CD14-positive monocyte (primary cell): Measurements from ENCODE around the gene DOCK4. TPM values are rescaled to one million over a fixed set of nuclear protein-coding genes. Genes with fewer than 3 reads are reported as not detected.
A peak's percentile ranks its signal among the peaks of the same experiment; 100 is the strongest.

ENCODE experiments used
- DNase-seq, 3 donors: peaks; one replicate each; pipeline ENCODE4 v3.0.0-alpha.2; 2011 to 2022
- H2AFZ ChIP-seq: 2 replicates; pipeline ENCODE4 v1.6.0; 2012; ENCODE audit warnings: mild to moderate bottlenecking, low read depth, low read length, inconsistent platforms; ENCODE audit not compliant: insufficient read depth, poor library complexity, severe bottlenecking
- H3K27ac ChIP-seq, 2 donors: 1 replicate in 1 of 2; 2 replicates in 1 of 2; pipeline ENCODE4 v1.5.1; 2012 to 2013; ENCODE audit warnings: low read length in 2 of 2, control low read depth in 1 of 2, inconsistent platforms in 1 of 2, low read depth in 1 of 2, mild to moderate bottlenecking in 1 of 2
- H3K27me3 ChIP-seq, 2 donors: one replicate each; pipeline versions ENCODE4 v1.6.0 to v1.6.1; 2011 to 2013; ENCODE audit warnings: low read length in 2 of 2; ENCODE audit not compliant: control insufficient read depth in 2 of 2, insufficient read depth in 2 of 2
- H3K36me3 ChIP-seq, 2 donors: replicated peaks in 1 of 2; 1 replicate in 1 of 2; 2 replicates in 1 of 2; pipeline versions ENCODE4 v1.5.1 to v1.6.1; 2012 to 2013; ENCODE audit warnings: low read length in 2 of 2, control low read depth in 1 of 2, inconsistent platforms in 1 of 2, mild to moderate bottlenecking in 1 of 2; ENCODE audit not compliant: insufficient read depth in 2 of 2, control insufficient read depth in 1 of 2
- H3K4me1 ChIP-seq, 2 donors: 1 replicate in 1 of 2; 2 replicates in 1 of 2; pipeline versions ENCODE4 v1.5.1 to v1.6.1; 2012 to 2013; ENCODE audit warnings: low read length in 2 of 2, control low read depth in 1 of 2, inconsistent platforms in 1 of 2, mild to moderate bottlenecking in 1 of 2, moderate library complexity in 1 of 2; ENCODE audit not compliant: insufficient read depth in 2 of 2, control insufficient read depth in 1 of 2
- H3K4me2 ChIP-seq: replicated peaks from 2 replicates; pipeline ENCODE3; 2012; ENCODE audit warnings: low read length, moderate library complexity, mild to moderate bottlenecking; ENCODE audit not compliant: poor library complexity, severe bottlenecking; ENCODE audit errors: extremely low read depth
- H3K4me3 ChIP-seq, 3 experiments: fragments of 200-600 bp in 1 of 3; sonication (generic) in 1 of 3; replicated peaks in 1 of 3; 1 replicate in 2 of 3; 2 replicates in 1 of 3; pipeline ENCODE4 v1.5.1; 2011 to 2013; ENCODE audit warnings: low read length in 3 of 3, mild to moderate bottlenecking in 3 of 3, control low read depth in 2 of 3, low read depth in 2 of 3, inconsistent platforms in 1 of 3, moderate library complexity in 1 of 3
- H3K79me2 ChIP-seq: 2 replicates; pipeline ENCODE4 v1.6.0; 2012; ENCODE audit warnings: mild to moderate bottlenecking, control low read depth, inconsistent platforms, low read length, moderate library complexity; ENCODE audit not compliant: insufficient read depth
- H3K9ac ChIP-seq: 2 replicates; pipeline ENCODE4 v1.6.0; 2017; ENCODE audit warnings: low read length, mild to moderate bottlenecking; ENCODE audit not compliant: insufficient read depth, poor library complexity, severe bottlenecking
- H3K9me3 ChIP-seq, 2 donors: replicated peaks in 1 of 2; 1 replicate in 1 of 2; 2 replicates in 1 of 2; pipeline versions ENCODE4 v1.5.1 to v1.6.1; 2012 to 2013; ENCODE audit warnings: low read length in 2 of 2, control low read depth in 1 of 2; ENCODE audit not compliant: control insufficient read depth in 1 of 2, insufficient read depth in 1 of 2
- H4K20me1 ChIP-seq: 2 replicates; pipeline ENCODE4 v1.6.0; 2012; ENCODE audit warnings: mild to moderate bottlenecking, low read length, control low read depth, moderate library complexity; ENCODE audit not compliant: insufficient read depth
- H3K27ac Mint-ChIP-seq, 7 donors: one replicate each; pipeline ENCODE4 v1.8.0; 2020; ENCODE audit warnings: mild to moderate bottlenecking in 7 of 7, mixed read lengths in 7 of 7, moderate library complexity in 6 of 7, inconsistent platforms in 2 of 7
- H3K27me3 Mint-ChIP-seq, 3 donors: one replicate each; pipeline ENCODE4 v1.8.0; 2021 to 2022; ENCODE audit warnings: low read depth in 3 of 3, mild to moderate bottlenecking in 3 of 3, mixed read lengths in 3 of 3, moderate library complexity in 3 of 3, inconsistent platforms in 1 of 3
- H3K36me3 Mint-ChIP-seq, 2 donors: one replicate each; pipeline ENCODE4 v1.8.0; 2020; ENCODE audit warnings: mixed read lengths in 2 of 2, inconsistent platforms in 1 of 2, mild to moderate bottlenecking in 1 of 2
- H3K4me1 Mint-ChIP-seq: one replicate; pipeline ENCODE4 v1.8.0; 2020; ENCODE audit warnings: mild to moderate bottlenecking, mixed read lengths
- H3K4me3 Mint-ChIP-seq, 2 donors: one replicate each; pipeline ENCODE4 v1.8.0; 2020; ENCODE audit warnings: mild to moderate bottlenecking in 2 of 2, mixed read lengths in 2 of 2, moderate library complexity in 1 of 2
- H3K9me3 Mint-ChIP-seq, 7 donors: one replicate each; pipeline ENCODE4 v1.8.0; 2020 to 2022; ENCODE audit warnings: mixed read lengths in 7 of 7, mild to moderate bottlenecking in 6 of 7, moderate library complexity in 6 of 7, inconsistent platforms in 2 of 7
- WGBS: methylation state at CpG from one replicate; pipeline ENCODE4 v1.1.5; 2013; ENCODE audit warnings: missing lambda C conversion rate; ENCODE audit not compliant: insufficient coverage; 5-methylcytosine and 5-hydroxymethylcytosine counted together
- intact Hi-C, 2 donors: fragments of 100-400 bp; cut with micrococcal nuclease; formaldehyde crosslinking; loops; one replicate each; pipeline versions ENCODE4 v1.15.0 to v1.15.1; 2023
- polyA plus RNA-seq, 3 donors: library from polyadenylated mRNA; depleted of rRNA in 1 of 3; unstranded in 2 of 3; stranded (reverse) in 1 of 3; fragments of 300-500 nt in 2 of 3; fragments of >200 nt in 1 of 3; fragmentation: Illumina TruSeq in 2 of 3; gene quantifications; 1 replicate in 2 of 3; 2 replicates in 1 of 3; pipeline ENCODE4 v1.2.3, GENCODE V29; 2012 to 2021
- TF ChIP-seq, protein P1 (sequence below): fragments of 200-600 bp; IDR thresholded peaks from one replicate; pipeline ENCODE4 v1.8.0; 2022; ENCODE audit warnings: antibody characterized with exemption, mild to moderate bottlenecking

Gene DOCK4
- polyA plus RNA-seq, 3 donors = 1.3 to 5.0 (median 2.7) TPM

DNA sequence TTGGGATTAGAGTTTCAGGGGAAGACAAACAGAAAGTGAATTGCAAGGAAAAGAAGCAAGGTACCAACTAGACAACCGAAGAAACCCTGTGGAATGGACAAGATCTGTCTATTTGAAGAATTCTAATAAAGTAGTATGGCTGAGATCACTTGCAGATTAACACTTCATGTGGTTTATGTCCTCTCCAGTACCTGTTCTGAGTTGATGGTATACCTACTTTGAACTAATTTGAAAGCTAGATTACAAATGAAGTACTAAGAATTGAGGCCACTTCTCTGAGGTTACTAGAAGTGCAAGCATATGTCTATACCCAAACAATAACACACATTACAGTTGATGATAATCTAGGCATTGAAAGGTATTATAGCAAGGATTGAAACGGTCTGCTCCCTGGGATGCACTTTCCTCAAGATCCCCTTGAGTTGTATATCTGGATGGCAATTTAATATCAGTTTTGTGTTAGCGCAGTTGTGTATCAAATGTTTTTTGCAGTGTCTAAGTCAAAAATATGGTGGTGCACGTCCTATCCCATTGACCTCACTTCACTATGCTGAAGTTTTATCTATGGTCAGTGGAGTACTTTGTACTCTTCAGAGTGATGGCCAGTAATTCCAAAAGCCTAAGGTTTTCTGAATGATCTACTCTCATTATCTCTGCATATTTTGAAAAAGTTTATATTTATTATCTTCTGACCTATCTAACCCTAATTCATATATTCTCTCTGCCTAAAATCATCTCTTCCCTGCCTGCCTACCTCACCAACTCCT lies 26.2 kb upstream of the DOCK4 start:
- Mint-ChIP-seq H3K27me3 (peaks cover 0 to 1% (median 0%) of the 10 kb centered on the region in 3 donors), H3K4me1 (peaks cover 1% of the 10 kb centered on the region), H3K9me3 (peaks cover 0 to 10% (median 1%) of the 10 kb centered on the region in 7 donors), H3K36me3 (peaks cover under 1 to 8% of the 10 kb centered on the region in 2 donors), H3K4me3 (no peak overlapping the region), H3K27ac (no peak overlapping the region)
- no peaks in the 10 kb centered on the region for H3K9me3 ChIP-seq
- intact Hi-C loops = no loop called here
- no peak for DNase-seq
- 90% methylated on average over 2 of the region's 4 CpGs for WGBS
- no peak overlapping the region for H3K4me2 ChIP-seq
- no peak overlapping the region for H2AFZ ChIP-seq
- peaks cover 15% of the 10 kb centered on the region for H3K79me2 ChIP-seq
- H3K4me1 ChIP-seq = no peaks in the 10 kb centered on the region
- TF ChIP-seq, protein P1, sequence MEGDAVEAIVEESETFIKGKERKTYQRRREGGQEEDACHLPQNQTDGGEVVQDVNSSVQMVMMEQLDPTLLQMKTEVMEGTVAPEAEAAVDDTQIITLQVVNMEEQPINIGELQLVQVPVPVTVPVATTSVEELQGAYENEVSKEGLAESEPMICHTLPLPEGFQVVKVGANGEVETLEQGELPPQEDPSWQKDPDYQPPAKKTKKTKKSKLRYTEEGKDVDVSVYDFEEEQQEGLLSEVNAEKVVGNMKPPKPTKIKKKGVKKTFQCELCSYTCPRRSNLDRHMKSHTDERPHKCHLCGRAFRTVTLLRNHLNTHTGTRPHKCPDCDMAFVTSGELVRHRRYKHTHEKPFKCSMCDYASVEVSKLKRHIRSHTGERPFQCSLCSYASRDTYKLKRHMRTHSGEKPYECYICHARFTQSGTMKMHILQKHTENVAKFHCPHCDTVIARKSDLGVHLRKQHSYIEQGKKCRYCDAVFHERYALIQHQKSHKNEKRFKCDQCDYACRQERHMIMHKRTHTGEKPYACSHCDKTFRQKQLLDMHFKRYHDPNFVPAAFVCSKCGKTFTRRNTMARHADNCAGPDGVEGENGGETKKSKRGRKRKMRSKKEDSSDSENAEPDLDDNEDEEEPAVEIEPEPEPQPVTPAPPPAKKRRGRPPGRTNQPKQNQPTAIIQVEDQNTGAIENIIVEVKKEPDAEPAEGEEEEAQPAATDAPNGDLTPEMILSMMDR = no peak
- H3K36me3 ChIP-seq = no peaks in the 10 kb centered on the region
- H3K27me3 ChIP-seq = no peaks in the 10 kb centered on the region
- no peak overlapping the region for H3K27ac ChIP-seq
- H4K20me1 ChIP-seq = peaks cover 47% of the 10 kb centered on the region
- no peak overlapping the region for H3K9ac ChIP-seq
- H3K4me3 ChIP-seq = no peak overlapping the region

DNA sequence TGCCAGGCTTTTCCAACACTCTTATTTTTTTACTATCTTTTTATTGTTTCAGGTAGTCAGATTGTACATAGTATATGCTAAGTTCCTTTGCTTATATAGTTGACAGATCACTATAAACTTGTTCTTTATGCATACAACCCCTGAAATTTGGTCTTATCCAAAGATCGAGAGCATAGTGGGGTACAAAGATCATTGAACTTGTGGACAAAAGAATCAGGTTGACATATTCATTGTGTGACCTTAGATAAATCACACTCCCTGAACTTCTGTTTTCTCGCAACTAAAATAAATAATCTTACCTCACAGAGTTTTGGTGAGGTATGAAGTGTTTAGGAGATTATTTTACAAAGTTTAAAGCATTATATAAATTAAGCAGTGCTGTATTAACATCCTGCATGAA lies 22.4 kb upstream of the DOCK4 start:
- DNase-seq = no peak
- Mint-ChIP-seq H3K36me3 (peaks cover 2 to 6% of the 10 kb centered on the region in 2 donors), H3K4me3 (no peak overlapping the region), H3K27ac (peak overlapping the region in 1 of 7 donors; percentile 56), H3K4me1 (peaks cover 1% of the 10 kb centered on the region), H3K9me3 (no peaks in the 10 kb centered on the region), H3K27me3 (peaks cover 0 to 1% (median 0%) of the 10 kb centered on the region in 3 donors)
- Histone ChIP-seq H3K4me1 (no peaks in the 10 kb centered on the region), H3K9ac (no peak overlapping the region), H2AFZ (no peak overlapping the region), H3K4me2 (no peak overlapping the region), H3K36me3 (no peaks in the 10 kb centered on the region), H3K4me3 (no peak overlapping the region), H3K79me2 (peaks cover 25% of the 10 kb centered on the region), H4K20me1 (peaks cover 73% of the 10 kb centered on the region), H3K9me3 (no peaks in the 10 kb centered on the region), H3K27ac (no peak overlapping the region), H3K27me3 (no peaks in the 10 kb centered on the region)
- TF ChIP-seq, protein P1 = no peak
- intact Hi-C loops = no loop called here
- no CpG with 5 or more reads among the region's 2 CpGs for WGBS
